Lower leg skin (tissue), 4 donors: ENCODE measurements around the gene MAPK8IP3. TPM values are rescaled to one million over a fixed set of nuclear protein-coding genes. Genes with fewer than 3 reads are reported as not detected.

Experiments used
- DNase-seq, 2 donors: peaks; one replicate each; pipeline ENCODE4 v3.0.0-alpha.2; 2019; ENCODE audit warnings: low spot score in 2 of 2
- H3K4me3 ChIP-seq: fragments of 200-600 bp; sonication (generic); 2 replicates; pipeline ENCODE4 v1.5.1; 2017; ENCODE audit warnings: mild to moderate bottlenecking, low read depth; ENCODE audit not compliant: poor library complexity, severe bottlenecking
- POLR2A ChIP-seq, 2 donors: fragments of 450-650 bp; IDR thresholded peaks; one replicate each; pipeline ENCODE4 v1.6.1; 2016 to 2017; ENCODE audit warnings: antibody characterized with exemption in 2 of 2, mild to moderate bottlenecking in 1 of 2, moderate library complexity in 1 of 2
- WGBS, 2 donors: methylation state at CpG; one replicate each; pipeline ENCODE4 v1.1.5; 2018; 5-methylcytosine and 5-hydroxymethylcytosine counted together
- intact Hi-C: fragments of 100-400 bp; cut with DNase I; formaldehyde crosslinking; loops from one replicate; pipeline ENCODE4 v1.15.0; 2023; ENCODE audit warnings: low total_unique reads
- total RNA-seq, 4 donors: library from RNA; depleted of rRNA; stranded (reverse); fragments of >200 nt; gene quantifications; one replicate each; pipeline ENCODE4 v1.1.0, GENCODE V29; 2016
- TF ChIP-seq, protein P1 (sequence below), 3 donors: fragments of 450-650 bp; IDR thresholded peaks; one replicate each; pipeline ENCODE4 v1.5.1; 2016; ENCODE audit warnings: antibody characterized with exemption in 3 of 3, mild to moderate bottlenecking in 3 of 3, moderate library complexity in 2 of 3

MAPK8IP3 gene
- total RNA-seq, 4 donors from 2014 or later: 59.9 to 95.8 (median 62.9) TPM

- no peak for TF ChIP-seq POLR2A (IDR thresholded peaks at IDR 0.05)
- WGBS, 2 donors: 96% methylated on average over 12 to 16 of the region's 16 CpGs
- no peak for DNase-seq
- H3K4me3 ChIP-seq: no peak overlapping the region
- intact Hi-C loops: no loop called here
Measured at GRCh38 chr16:1810536-1810935, 104.5 kb downstream of the MAPK8IP3 start.

DNA sequence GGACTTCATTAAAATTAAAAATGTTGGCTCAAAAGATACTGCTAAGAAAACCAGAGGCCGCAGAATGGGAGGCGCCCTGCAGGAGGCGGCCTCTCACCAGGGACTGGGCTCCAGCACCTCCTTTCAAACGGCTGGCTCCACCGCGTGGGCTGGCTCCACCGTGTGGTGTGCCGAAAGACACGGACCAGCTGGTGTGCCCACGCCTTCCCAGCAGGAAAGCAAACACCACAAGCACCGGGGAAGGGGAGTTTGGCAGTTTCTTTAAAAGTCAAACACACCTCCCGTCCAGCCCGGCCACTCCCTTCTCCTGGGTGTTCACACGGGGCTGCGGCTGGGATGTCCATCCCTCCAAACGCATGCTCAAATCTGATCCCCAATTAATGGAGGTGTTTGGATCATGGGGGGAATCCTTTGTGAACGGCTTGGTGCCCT, 106.8 kb downstream of the MAPK8IP3 start:
- 16 to 24% methylated on average over 17 of the region's 17 CpGs for WGBS, 2 donors
- H3K4me3 ChIP-seq: no peak overlapping the region
- intact Hi-C loops: no loop called here
- TF ChIP-seq, protein P1, sequence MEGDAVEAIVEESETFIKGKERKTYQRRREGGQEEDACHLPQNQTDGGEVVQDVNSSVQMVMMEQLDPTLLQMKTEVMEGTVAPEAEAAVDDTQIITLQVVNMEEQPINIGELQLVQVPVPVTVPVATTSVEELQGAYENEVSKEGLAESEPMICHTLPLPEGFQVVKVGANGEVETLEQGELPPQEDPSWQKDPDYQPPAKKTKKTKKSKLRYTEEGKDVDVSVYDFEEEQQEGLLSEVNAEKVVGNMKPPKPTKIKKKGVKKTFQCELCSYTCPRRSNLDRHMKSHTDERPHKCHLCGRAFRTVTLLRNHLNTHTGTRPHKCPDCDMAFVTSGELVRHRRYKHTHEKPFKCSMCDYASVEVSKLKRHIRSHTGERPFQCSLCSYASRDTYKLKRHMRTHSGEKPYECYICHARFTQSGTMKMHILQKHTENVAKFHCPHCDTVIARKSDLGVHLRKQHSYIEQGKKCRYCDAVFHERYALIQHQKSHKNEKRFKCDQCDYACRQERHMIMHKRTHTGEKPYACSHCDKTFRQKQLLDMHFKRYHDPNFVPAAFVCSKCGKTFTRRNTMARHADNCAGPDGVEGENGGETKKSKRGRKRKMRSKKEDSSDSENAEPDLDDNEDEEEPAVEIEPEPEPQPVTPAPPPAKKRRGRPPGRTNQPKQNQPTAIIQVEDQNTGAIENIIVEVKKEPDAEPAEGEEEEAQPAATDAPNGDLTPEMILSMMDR (IDR thresholded peaks at IDR 0.05): no peak
- no peak for TF ChIP-seq POLR2A (IDR thresholded peaks at IDR 0.05)
- DNase-seq: no peak

GRCh38 chr16:1815461-1815860, 109.5 kb downstream of the MAPK8IP3 start:
- 92 to 93% methylated on average over 11 of the region's 11 CpGs for WGBS, 2 donors
- no peak for TF ChIP-seq POLR2A (IDR thresholded peaks at IDR 0.05)
- TF ChIP-seq, protein P1 (IDR thresholded peaks at IDR 0.05): no peak
- intact Hi-C loops: no loop called here
- H3K4me3 ChIP-seq: no peak overlapping the region
- no peak for DNase-seq

- no peak for DNase-seq
- whole genome bisulfite sequencing, 2 donors: 94% methylated on average over 29 to 38 of the region's 40 CpGs
- H3K4me3 ChIP-seq: no peak overlapping the region
- TF ChIP-seq, protein P1 (IDR thresholded peaks at IDR 0.05): no peak
- TF ChIP-seq POLR2A (IDR thresholded peaks at IDR 0.05): no peak
- intact Hi-C loops: no loop called here
Measured at GRCh38 chr16:1816396-1817275, 110.6 kb downstream of the MAPK8IP3 start.

GRCh38 chr16:1817276-1817589, 111.2 kb downstream of the MAPK8IP3 start:
- intact Hi-C loops: no loop called here
- no peak for TF ChIP-seq POLR2A (IDR thresholded peaks at IDR 0.05)
- TF ChIP-seq, protein P1 (IDR thresholded peaks at IDR 0.05): no peak
- WGBS, 2 donors: 92 to 95% methylated on average over 9 of the region's 9 CpGs
- no peak overlapping the region for H3K4me3 ChIP-seq
- DNase-seq: no peak

DNA sequence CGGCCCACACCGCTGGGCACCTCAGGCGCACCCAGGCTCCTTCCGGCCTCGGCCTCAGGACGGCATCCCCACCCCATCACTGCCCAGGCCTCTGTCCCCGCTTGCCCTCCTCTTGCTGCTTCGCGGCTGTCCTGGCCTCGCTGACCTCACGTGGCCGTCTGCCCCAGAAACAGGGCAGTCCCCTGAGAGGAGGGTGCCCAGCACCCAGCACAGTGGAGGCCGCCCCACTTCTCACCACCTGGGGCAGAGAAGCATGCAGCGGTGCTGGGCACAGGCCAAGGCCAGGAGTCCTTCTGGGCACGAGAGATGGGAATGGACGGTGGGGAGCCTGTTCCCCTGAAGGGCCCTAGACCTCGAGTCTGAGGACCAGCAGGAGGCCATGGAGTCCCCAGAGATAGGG, 111.7 kb downstream of the MAPK8IP3 start:
- no peak overlapping the region for H3K4me3 ChIP-seq
- TF ChIP-seq, protein P1 (IDR thresholded peaks at IDR 0.05): no peak
- TF ChIP-seq POLR2A (IDR thresholded peaks at IDR 0.05): no peak
- DNase-seq: no peak
- WGBS, 2 donors: 92 to 93% methylated on average over 17 of the region's 17 CpGs
- intact Hi-C loops: no loop called here
